DMS153 treated with DMSO at 0.1 percent for 48 hours (cell line): ENCODE measurements around the gene SPSB1.

Experiments used
- DNase-seq: peaks from one replicate; lab custom pipeline; 2025; ENCODE audit not compliant: unreplicated experiment; lab: John Stamatoyannopoulos, UW

Gene SPSB1

DNA sequence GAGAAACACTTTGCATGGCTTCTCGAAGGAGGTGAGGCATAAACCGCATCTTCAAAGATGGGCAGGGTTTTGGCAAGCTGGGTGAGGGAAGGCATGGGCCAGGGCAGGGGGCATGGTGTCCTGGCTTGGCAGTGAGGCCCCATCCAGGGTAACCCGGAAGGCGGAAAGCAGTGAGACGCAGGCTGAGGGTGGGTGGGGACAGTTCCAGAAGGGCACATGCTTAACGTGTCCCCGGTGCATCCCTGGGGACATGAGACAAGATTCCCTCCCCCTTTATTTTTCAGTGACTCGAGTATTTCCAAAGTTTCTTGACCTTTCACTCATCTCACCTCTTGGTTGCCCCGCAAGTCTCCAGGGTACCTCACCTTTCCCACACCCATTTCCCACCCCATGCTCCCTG is 123.8 kb downstream of the SPSB1 start:
- no peak for DNase-seq

DNA sequence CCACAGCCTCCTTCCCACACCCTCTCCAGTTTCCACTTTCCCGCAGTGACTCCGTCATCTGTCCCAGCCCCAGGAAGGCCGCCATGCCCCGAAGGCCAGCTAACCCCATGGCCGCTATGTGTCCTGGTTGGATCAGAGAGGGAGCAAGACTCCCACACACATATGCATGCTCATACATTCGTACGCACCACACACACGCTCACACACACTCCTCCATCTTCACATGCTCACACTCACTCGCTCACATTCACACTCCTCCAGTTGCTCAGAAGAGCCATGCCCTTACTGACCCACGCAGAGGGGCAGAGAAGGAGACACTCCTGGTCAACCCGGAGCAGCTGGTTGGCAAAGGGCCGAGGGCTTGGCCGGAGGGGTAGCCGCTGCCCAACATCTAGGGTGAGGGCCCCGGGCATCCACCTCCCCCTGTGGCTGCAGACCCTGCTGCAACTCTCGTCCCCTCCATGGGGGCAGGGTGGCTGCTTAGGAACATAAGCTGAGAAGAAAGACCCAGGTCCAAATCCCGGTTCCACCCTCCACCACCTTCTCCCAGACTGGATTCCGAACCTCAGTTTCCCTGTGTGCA is 124.3 kb downstream of the SPSB1 start:
- DNase-seq, result no peak

- no peak for DNase-seq
Measured at GRCh38 chr1:9417695-9418094, 125.0 kb downstream of the SPSB1 start.

DNA sequence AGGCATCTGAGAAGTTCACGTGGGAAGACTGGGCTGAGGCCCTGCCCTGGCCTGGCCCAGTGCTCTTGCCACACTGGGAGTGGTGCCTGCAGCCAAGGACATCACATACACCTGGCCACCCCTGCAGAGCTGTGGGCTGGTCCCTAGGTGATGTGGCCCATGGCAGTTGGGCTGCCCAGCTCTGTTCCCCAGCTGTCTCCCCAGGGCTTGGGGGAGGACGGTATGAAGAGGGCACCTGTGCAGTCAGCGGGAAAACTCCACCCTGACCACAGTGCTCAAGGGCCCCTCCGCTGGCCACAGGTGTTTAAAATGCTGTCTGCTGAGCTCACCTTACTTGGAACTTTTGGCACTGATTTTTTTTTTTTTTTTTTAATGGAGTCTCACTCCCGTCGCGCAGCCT is 126.2 kb downstream of the SPSB1 start:
- DNase-seq, result no peak
